ENCODE measurements around the gene DDX25.

Gene DDX25

GRCh38 chr11:125945011-125945796 lies 40.9 kb downstream of the DDX25 start:
- Histone ChIP-seq H3K4me3 (ENCODE audit: low read depth, low read length) (no peak overlapping the region), H3K36me3 (ENCODE audit: insufficient read depth, low read length) (no peaks in the 10 kb centered on the region)

GRCh38 chr11:125945797-125946520 lies 41.7 kb downstream of the DDX25 start, which contains the start of gene VSIG10L2:
TSS of gene VSIG10L2 (plus strand) at chr11:125946044. CDS start at chr11:125946056, 12 bp downstream.
- Histone ChIP-seq H2AFZ (ENCODE audit: low read length, unreplicated experiment) (no peak within 1 kb of the TSS), H3K4me3 (ENCODE audit: low read depth, low read length) (no peak within 1 kb of the TSS), H3K4me1 (ENCODE audit: control insufficient read depth, insufficient read depth, low read length, unreplicated experiment) (peaks cover under 1% of the 10 kb centered on the region), H3K27me3 (ENCODE audit: insufficient read depth, low read length) (no peaks in the 10 kb centered on the region), H3K36me3 (ENCODE audit: insufficient read depth, low read length) (no peaks in the 10 kb centered on the region), H3K79me2 (ENCODE audit: control insufficient read depth, insufficient read depth, low read length, unreplicated experiment) (no peaks in the 10 kb centered on the region), H3K27ac (ENCODE audit: low read depth, low read length) (no peak within 1 kb of the TSS)

More at GRCh38 chr11:125945011-125945796, 40.9 kb downstream of the DDX25 start:
- no peaks in the 10 kb centered on the region for H3K79me2 ChIP-seq (ENCODE audit: control insufficient read depth, insufficient read depth, low read length, unreplicated experiment)
- H3K4me1 ChIP-seq (ENCODE audit: control insufficient read depth, insufficient read depth, low read length, unreplicated experiment): no peaks in the 10 kb centered on the region
- no peak overlapping the region for H2AFZ ChIP-seq (ENCODE audit: low read length, unreplicated experiment)
- no peak overlapping the region for H3K27ac ChIP-seq (ENCODE audit: low read depth, low read length)
- no peaks in the 10 kb centered on the region for H3K27me3 ChIP-seq (ENCODE audit: insufficient read depth, low read length)

- Histone ChIP-seq H3K27me3 (ENCODE audit: insufficient read depth, low read length) (no peaks in the 10 kb centered on the region), H2AFZ (ENCODE audit: low read length, unreplicated experiment) (no peak overlapping the region), H3K79me2 (ENCODE audit: control insufficient read depth, insufficient read depth, low read length, unreplicated experiment) (no peaks in the 10 kb centered on the region), H3K4me3 (ENCODE audit: low read depth, low read length) (no peak overlapping the region), H3K27ac (ENCODE audit: low read depth, low read length) (no peak overlapping the region), H3K36me3 (ENCODE audit: insufficient read depth, low read length) (no peaks in the 10 kb centered on the region), H3K4me1 (ENCODE audit: control insufficient read depth, insufficient read depth, low read length, unreplicated experiment) (peaks cover 9% of the 10 kb centered on the region)
Measured at GRCh38 chr11:125946712-125947418, 42.6 kb downstream of the DDX25 start.

DNA sequence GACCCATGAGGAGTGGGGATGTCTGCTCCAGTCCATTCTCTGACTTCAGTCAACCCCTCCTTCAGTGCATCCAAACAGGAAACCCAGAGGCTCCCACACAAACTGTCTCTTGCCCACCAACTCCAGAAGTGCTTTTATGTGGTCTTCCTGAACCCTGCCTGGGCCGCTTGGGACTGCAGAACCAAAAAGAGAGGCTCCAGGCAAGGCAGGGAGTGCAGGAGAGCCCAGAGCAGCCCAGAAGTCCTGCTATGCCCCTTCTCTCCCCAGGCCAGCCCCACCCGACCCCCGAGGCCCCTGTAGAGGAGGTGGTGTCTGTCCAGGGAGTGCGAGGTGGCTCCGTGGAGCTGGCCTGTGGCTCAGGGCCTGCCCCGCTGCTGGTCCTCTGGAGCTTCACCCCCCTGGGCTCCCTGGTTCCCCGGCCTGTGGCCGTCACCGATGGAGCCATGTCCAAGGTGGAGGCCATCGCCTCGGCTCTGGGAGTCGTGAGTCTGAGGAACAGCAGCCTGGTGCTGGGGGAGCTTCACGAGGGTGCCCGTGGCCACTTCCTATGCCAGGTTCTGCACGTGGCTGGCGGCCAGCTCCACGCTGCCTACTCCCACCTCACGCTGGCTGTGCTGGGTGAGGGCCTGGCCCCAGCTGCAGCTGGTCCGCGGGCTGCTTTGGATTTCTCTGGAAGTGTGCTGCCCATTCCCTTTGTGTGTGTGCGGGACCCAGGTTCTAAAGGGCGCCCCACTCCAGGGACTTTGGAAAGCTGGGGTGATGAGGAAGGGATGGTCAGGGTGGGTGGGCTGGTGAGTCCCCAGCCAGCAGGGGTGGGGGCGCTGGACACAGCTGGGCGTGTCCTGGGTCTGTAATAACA lies 43.3 kb downstream of the DDX25 start:
- no peak overlapping the region for H2AFZ ChIP-seq (ENCODE audit: low read length, unreplicated experiment)
- H3K79me2 ChIP-seq (ENCODE audit: control insufficient read depth, insufficient read depth, low read length, unreplicated experiment): no peaks in the 10 kb centered on the region
- no peak overlapping the region for H3K27ac ChIP-seq (ENCODE audit: low read depth, low read length)
- H3K4me3 ChIP-seq (ENCODE audit: low read depth, low read length): no peak overlapping the region
- no peaks in the 10 kb centered on the region for H3K27me3 ChIP-seq (ENCODE audit: insufficient read depth, low read length)
- no peaks in the 10 kb centered on the region for H3K36me3 ChIP-seq (ENCODE audit: insufficient read depth, low read length)
- peaks cover 9% of the 10 kb centered on the region for H3K4me1 ChIP-seq (ENCODE audit: control insufficient read depth, insufficient read depth, low read length, unreplicated experiment)

DNA sequence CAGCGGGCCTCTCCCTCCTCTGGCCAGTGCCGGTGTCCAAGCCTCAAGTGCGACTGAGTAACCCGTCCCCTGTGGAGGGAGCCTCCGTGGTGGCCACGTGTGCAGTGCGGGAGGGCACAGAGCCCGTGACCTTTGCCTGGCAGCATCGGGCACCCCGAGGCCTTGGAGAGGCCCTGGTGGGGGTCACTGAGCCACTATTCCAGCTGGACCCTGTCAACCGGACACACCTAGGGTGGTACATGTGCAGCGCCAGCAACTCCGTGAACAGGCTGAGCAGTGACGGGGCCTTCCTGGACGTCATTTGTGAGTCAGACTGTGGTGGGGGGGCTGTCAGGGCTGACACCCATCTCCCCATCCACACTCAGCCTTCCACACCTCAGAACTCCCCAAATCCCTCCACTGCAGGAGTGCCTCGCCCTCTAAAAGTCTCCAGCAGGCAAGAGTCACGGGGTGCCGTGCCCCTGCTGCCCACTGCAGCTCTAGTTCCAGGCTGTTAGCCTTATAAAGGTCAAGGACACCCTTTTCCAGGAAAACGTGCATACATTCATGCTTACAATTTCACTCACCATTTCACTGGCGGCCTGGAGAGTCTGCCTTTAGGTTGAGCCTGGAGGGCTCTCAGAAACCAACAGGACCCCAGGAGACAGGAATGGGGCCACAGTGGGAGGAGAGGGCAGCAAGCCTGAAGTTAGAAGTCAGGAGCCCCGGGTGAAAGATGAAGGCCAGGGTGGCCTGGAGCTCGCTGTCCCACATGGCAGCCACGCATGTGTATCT lies 44.2 kb downstream of the DDX25 start:
- Histone ChIP-seq H3K27ac (ENCODE audit: low read depth, low read length) (no peak overlapping the region), H3K4me3 (ENCODE audit: low read depth, low read length) (no peak overlapping the region), H3K36me3 (ENCODE audit: insufficient read depth, low read length) (no peaks in the 10 kb centered on the region), H3K79me2 (ENCODE audit: control insufficient read depth, insufficient read depth, low read length, unreplicated experiment) (no peaks in the 10 kb centered on the region), H3K27me3 (ENCODE audit: insufficient read depth, low read length) (no peaks in the 10 kb centered on the region), H2AFZ (ENCODE audit: low read length, unreplicated experiment) (no peak overlapping the region), H3K4me1 (ENCODE audit: control insufficient read depth, insufficient read depth, low read length, unreplicated experiment) (peaks cover 9% of the 10 kb centered on the region)

- Histone ChIP-seq H3K27me3 (ENCODE audit: insufficient read depth, low read length) (no peaks in the 10 kb centered on the region), H2AFZ (ENCODE audit: low read length, unreplicated experiment) (no peak overlapping the region), H3K4me3 (ENCODE audit: low read depth, low read length) (no peak overlapping the region), H3K27ac (ENCODE audit: low read depth, low read length) (no peak overlapping the region), H3K79me2 (ENCODE audit: control insufficient read depth, insufficient read depth, low read length, unreplicated experiment) (no peaks in the 10 kb centered on the region), H3K4me1 (ENCODE audit: control insufficient read depth, insufficient read depth, low read length, unreplicated experiment) (peaks cover 9% of the 10 kb centered on the region), H3K36me3 (ENCODE audit: insufficient read depth, low read length) (no peaks in the 10 kb centered on the region)
Measured at GRCh38 chr11:125949271-125950177, 45.2 kb downstream of the DDX25 start.

DNA sequence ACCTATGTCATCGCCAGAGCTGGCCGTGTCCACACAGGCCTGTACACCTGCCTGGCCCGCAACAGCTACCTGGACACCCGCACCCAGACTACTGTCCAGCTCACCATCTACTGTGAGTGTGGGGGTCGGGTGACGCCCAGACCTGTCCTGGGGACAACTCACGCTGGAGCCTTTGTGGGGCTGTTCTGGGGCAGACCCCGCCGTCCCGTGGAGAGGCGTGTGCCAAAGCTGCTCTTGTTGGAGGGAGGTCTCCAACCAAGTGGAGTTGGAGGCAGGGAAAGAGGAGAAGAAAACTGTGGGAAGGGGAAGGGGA lies 45.8 kb downstream of the DDX25 start:
- Histone ChIP-seq H3K36me3 (ENCODE audit: insufficient read depth, low read length) (no peaks in the 10 kb centered on the region), H3K27me3 (ENCODE audit: insufficient read depth, low read length) (no peaks in the 10 kb centered on the region), H3K4me3 (ENCODE audit: low read depth, low read length) (no peak overlapping the region)

GRCh38 chr11:125950696-125951651 lies 46.7 kb downstream of the DDX25 start:
- Histone ChIP-seq H3K27me3 (ENCODE audit: insufficient read depth, low read length) (no peaks in the 10 kb centered on the region), H3K79me2 (ENCODE audit: control insufficient read depth, insufficient read depth, low read length, unreplicated experiment) (no peaks in the 10 kb centered on the region), H3K27ac (ENCODE audit: low read depth, low read length) (no peak overlapping the region), H3K36me3 (ENCODE audit: insufficient read depth, low read length) (no peaks in the 10 kb centered on the region), H3K4me1 (ENCODE audit: control insufficient read depth, insufficient read depth, low read length, unreplicated experiment) (peaks cover 9% of the 10 kb centered on the region), H2AFZ (ENCODE audit: low read length, unreplicated experiment) (no peak overlapping the region), H3K4me3 (ENCODE audit: low read depth, low read length) (no peak overlapping the region)

More for the DNA sequence above, 45.8 kb downstream of the DDX25 start:
- H3K79me2 ChIP-seq (ENCODE audit: control insufficient read depth, insufficient read depth, low read length, unreplicated experiment): no peaks in the 10 kb centered on the region
- H2AFZ ChIP-seq (ENCODE audit: low read length, unreplicated experiment): no peak overlapping the region
- peaks cover 9% of the 10 kb centered on the region for H3K4me1 ChIP-seq (ENCODE audit: control insufficient read depth, insufficient read depth, low read length, unreplicated experiment)
- no peak overlapping the region for H3K27ac ChIP-seq (ENCODE audit: low read depth, low read length)

Data from ACC112 (cell line).